ENCODE measurements around the gene RPL18A. TPM values are rescaled to one million over a fixed set of nuclear protein-coding genes. Genes with fewer than 3 reads are reported as not detected.

RPL18A gene
- total RNA-seq, 2 experiments from 2014 or later, result 3,019 to 3,145 TPM

DNA sequence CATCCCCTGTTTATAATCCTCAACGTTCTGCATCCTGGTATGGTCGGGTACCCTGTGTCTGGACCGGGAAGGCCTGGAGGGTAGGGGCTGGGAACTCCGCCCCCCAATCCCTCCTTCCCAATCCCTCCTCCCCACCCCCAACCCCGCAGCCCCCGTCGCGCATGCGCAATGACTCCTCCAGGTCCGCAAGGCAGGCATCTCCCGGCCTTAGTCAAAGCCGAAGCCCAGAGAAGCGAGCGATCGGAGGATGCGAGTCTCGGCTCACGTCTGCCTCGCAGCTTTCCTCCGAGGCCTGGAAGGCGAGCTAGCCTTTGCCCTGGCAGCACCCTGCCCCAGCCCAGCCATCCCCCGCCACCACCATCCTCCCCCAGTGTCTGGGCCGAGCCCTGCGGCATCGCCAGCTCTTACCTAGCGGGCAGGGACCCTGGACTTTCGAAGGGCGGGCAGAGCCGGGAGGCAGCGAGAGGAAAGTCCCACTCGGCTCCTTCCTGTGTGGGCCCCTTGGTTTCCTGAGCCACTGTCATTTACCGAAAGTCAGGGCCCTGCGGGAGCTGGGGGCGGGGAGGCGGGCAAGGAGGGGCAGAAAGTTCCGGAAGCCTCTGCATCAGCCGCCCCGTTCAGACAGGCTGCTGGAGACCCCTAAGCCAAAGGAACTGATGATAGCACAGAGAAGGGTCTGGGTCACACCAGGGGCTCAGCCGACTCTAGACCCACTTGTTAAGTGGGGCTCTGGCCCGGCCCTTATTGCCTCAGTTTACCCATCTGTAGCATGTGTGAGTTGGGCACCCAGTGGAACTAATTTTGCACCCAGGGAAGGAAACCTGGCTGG lies 12.0 kb upstream of the RPL18A start, which contains the start of gene JAK3:
TSS of gene JAK3 (minus strand) at position 445 of the 829 bp plus-strand sequence. CDS start 3,565 bp downstream, outside the sequence.
- no peaks in the 10 kb centered on the region for H3K9me2 ChIP-seq (ENCODE audit: insufficient read depth, low read length)
- H4K20me1 ChIP-seq (ENCODE audit: insufficient read depth, low read length), result no peaks in the 10 kb centered on the region
- TF ChIP-seq, protein P1, sequence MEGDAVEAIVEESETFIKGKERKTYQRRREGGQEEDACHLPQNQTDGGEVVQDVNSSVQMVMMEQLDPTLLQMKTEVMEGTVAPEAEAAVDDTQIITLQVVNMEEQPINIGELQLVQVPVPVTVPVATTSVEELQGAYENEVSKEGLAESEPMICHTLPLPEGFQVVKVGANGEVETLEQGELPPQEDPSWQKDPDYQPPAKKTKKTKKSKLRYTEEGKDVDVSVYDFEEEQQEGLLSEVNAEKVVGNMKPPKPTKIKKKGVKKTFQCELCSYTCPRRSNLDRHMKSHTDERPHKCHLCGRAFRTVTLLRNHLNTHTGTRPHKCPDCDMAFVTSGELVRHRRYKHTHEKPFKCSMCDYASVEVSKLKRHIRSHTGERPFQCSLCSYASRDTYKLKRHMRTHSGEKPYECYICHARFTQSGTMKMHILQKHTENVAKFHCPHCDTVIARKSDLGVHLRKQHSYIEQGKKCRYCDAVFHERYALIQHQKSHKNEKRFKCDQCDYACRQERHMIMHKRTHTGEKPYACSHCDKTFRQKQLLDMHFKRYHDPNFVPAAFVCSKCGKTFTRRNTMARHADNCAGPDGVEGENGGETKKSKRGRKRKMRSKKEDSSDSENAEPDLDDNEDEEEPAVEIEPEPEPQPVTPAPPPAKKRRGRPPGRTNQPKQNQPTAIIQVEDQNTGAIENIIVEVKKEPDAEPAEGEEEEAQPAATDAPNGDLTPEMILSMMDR (conservative IDR thresholded peaks at IDR 0.05; ENCODE audit: low read length), result no peak
- no peak for TF ChIP-seq EZH2phosphoT487 (IDR thresholded peaks at IDR 0.05; ENCODE audit: borderline replicate concordance, low read depth, low read length)
- H2AFZ ChIP-seq (ENCODE audit: low read length), result peak within 1 kb of the TSS; percentile 45
- no TSS peak for BruUV-seq (replicated peaks)
- H3K4me2 ChIP-seq (ENCODE audit: low read length), result peak within 1 kb of the TSS; percentile 72
- POLR2A ChIA-PET, result interaction anchor here (0.6 to 2.3 kb wide), 6 partner anchors 11 to 291 kb away, joined by 3 to 11 read pairs (median 6); partner anchors contain the start of gene RPL18A
- intact Hi-C loops (cut with micrococcal nuclease; ENCODE audit: unreplicated experiment), result no loop called here
- H3K4me1 ChIP-seq (ENCODE audit: insufficient read depth, low read length, poor library complexity, severe bottlenecking), result peaks cover 49% of the 10 kb centered on the region
- H3K36me3 ChIP-seq (ENCODE audit: insufficient read depth, low read length), result peaks cover 4% of the 10 kb centered on the region; the same call in 1 of the 2 replicates
- H3K9me3 ChIP-seq (ENCODE audit: low read length), result no peaks in the 10 kb centered on the region
- CTCF ChIA-PET (ENCODE audit: unreplicated experiment), result interaction anchor here (0.7 kb wide), 1 partner anchor 242 kb away, joined by 3 read pairs; no protein-coding TSS in a partner anchor
- peak; percentile 87 for DNase-seq (ENCODE audit: low spot score)
- H3K79me2 ChIP-seq (ENCODE audit: insufficient read depth, low read depth, low read length), result no peaks in the 10 kb centered on the region
- H3K27ac ChIP-seq (ENCODE audit: low read depth, low read length, poor library complexity, severe bottlenecking), result peak within 1 kb of the TSS; percentile 81
- peak within 1 kb of the TSS; percentile 66 for H3K4me3 ChIP-seq (ENCODE audit: low read depth, low read length, poor library complexity, severe bottlenecking)

DNA sequence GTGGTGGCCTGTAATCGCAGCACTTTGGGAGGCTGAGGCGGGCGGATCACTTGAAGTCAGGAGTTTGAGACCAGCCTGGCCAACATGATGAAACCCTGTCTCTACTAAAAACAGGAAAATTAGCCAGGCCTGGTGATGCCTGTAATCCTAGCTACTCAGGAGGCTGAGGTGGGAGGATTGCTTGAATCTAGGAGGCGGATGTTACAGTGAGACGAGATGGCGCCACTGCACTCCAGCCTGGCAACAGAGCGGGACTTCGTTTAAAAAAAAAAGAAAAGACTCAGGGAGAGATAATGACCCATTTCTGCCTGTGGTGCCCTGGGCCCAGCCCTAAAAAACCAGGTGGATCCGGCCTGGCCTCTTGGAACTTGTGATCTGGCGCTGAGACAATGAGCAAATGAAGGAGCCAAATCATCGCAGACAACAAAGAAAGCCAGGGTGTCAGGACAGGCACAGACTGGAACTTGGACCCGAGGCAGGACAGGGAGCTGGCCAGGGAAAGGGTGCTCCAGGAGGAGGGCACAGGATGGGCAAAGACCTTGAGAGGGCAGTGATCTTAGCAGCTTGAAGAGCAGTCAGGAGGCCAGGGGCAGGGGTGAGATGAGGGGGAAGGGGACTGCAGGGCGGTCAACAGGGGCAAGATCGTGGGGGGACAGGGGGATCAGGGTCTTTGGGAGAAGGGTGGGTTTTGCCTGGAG lies 11.0 kb upstream of the RPL18A start:
- intact Hi-C loops (cut with micrococcal nuclease; ENCODE audit: unreplicated experiment), result no loop called here
- Histone ChIP-seq H3K79me2 (ENCODE audit: insufficient read depth, low read depth, low read length) (no peaks in the 10 kb centered on the region), H3K9me2 (ENCODE audit: insufficient read depth, low read length) (no peaks in the 10 kb centered on the region), H3K4me1 (ENCODE audit: insufficient read depth, low read length, poor library complexity, severe bottlenecking) (peaks cover 49% of the 10 kb centered on the region), H2AFZ (ENCODE audit: low read length) (peak overlapping the region; percentile 32; the same call in 1 of the 2 replicates), H3K9me3 (ENCODE audit: low read length) (no peaks in the 10 kb centered on the region), H4K20me1 (ENCODE audit: insufficient read depth, low read length) (no peaks in the 10 kb centered on the region), H3K4me3 (ENCODE audit: low read depth, low read length, poor library complexity, severe bottlenecking) (no peak overlapping the region), H3K36me3 (ENCODE audit: insufficient read depth, low read length) (no peaks in the 10 kb centered on the region), H3K4me2 (ENCODE audit: low read length) (peak overlapping the region; percentile 72), H3K27ac (ENCODE audit: low read depth, low read length, poor library complexity, severe bottlenecking) (peak overlapping the region; percentile 81)
- POLR2A ChIA-PET, result interaction anchor here (0.6 to 2.3 kb wide), 4 partner anchors 10 to 404 kb away, joined by 5 to 14 read pairs (median 8); partner anchors contain the start of gene RPL18A
- TF ChIP-seq, protein P1 (conservative IDR thresholded peaks at IDR 0.05; ENCODE audit: low read length), result no peak
- TF ChIP-seq EZH2phosphoT487 (IDR thresholded peaks at IDR 0.05; ENCODE audit: borderline replicate concordance, low read depth, low read length), result no peak
- no peak for DNase-seq (ENCODE audit: low spot score)
- CTCF ChIA-PET (ENCODE audit: unreplicated experiment), result interaction anchor here (2.7 kb wide), 1 partner anchor 11 kb away, joined by 11 read pairs; the partner anchor contains the start of gene RPL18A
- BruUV-seq (replicated peaks), result no TSS peak

All from OCI-LY7 (cell line).